ENCODE data around the gene ATOH8.

ATOH8 gene

DNA sequence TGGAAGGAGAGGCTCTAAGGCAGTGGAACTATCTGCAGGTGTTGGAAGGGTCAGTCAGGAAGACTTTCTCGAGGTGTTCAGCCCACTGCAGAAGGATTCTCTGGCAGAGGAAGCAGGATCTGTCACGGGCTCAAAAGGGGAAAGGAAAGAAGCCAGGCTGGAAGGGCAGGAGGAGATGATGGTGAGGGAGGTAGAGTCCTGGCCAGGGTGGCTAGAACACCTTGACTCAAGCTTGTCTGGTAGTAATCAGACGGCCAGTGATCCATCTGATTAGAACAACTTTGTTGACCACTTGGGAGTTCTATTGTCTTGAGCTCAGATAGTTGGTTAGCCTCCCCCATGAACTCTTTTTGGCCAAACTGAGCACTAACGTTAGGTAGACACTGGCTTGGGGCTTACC, 9.7 kb upstream of the ATOH8 start:
- no peak overlapping the region for H3K27ac Mint-ChIP-seq (ENCODE audit: low read depth)
- ATAC-seq (replicated peaks; ENCODE audit: extremely low read depth, poor library complexity, severe bottlenecking) = no peak

DNA sequence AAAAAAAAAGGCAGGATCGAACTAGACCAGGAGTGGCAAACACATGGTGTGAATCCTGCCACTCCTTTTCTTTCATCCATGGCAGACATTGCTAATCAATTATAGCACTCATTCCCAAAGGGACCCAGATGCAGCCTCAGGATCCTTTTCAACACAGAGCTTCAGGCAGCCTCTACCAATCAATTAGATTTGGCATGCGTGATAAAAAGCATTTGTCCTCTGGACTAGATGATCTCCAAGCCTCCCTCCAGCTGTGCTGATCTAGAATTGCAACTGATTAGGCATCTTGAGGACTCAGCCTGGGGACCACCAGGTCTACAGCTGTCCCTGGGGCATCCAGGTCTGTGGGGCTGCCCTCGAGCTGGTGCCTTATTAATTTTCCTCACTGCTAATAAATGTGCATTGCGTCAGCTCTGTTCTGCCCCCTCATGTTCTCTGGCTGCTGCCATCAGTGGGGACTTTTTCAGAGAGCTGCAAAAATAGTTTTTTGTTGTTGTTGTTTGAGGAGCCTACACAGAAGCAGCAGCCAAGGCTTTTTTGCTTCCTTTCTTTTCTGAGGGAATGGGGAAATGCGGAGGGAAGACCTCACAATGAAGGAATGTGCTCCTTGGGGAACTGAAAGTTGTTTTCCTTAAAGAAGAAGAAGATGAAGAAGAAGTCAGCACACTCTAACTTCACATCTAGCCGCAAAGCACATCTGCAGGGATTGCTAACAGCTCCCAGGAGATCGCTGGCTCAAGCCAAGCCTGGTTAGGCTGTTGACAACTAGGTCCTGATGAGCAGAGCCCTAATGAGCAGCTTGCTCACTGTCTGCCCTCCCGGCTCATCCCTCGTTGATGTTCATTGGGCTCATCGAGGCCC, 8.8 kb upstream of the ATOH8 start:
- ATAC-seq (replicated peaks; ENCODE audit: extremely low read depth, poor library complexity, severe bottlenecking) (no peak), DNase-seq (ENCODE audit: low spot score in 2 of 2) (no peak)
- no peak overlapping the region for H3K4me3 Mint-ChIP-seq
- H3K36me3 Mint-ChIP-seq (ENCODE audit: insufficient read depth) = no peaks in the 10 kb centered on the region
- H3K27ac Mint-ChIP-seq (ENCODE audit: low read depth) = no peak overlapping the region
- peaks cover 5% of the 10 kb centered on the region for H3K4me1 Mint-ChIP-seq
- peaks cover 98% of the 10 kb centered on the region for H3K27me3 Mint-ChIP-seq
- no peaks in the 10 kb centered on the region for H3K9me3 Mint-ChIP-seq

More for the DNA sequence above, 9.7 kb upstream of the ATOH8 start:
- peaks cover 98% of the 10 kb centered on the region for H3K27me3 Mint-ChIP-seq
- DNase-seq (ENCODE audit: low spot score in 2 of 2) = no peak
- H3K4me1 Mint-ChIP-seq = peaks cover 5% of the 10 kb centered on the region
- no peak overlapping the region for H3K4me3 Mint-ChIP-seq
- no peaks in the 10 kb centered on the region for H3K36me3 Mint-ChIP-seq (ENCODE audit: insufficient read depth)
- H3K9me3 Mint-ChIP-seq = no peaks in the 10 kb centered on the region

DNA sequence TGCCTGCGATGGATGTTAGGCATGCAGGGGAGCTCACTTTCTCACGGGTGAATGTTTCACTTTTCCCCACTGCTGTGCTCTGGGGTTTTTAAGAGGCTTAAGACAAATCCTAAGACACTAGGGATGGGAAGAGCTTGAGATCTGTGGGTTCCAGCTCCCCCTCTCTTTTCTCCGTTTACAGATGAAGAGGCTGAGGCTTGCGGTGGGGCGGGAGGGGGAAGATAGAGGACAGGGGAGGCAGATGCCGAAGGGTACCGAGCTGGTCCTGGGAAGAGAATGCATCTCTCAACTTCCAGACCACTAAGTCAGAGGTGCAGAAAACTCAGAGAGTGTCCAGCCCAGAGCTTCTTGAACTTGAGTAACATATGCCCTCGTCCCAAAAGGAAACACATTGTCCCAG, 8.2 kb upstream of the ATOH8 start:
- peaks cover 98% of the 10 kb centered on the region for H3K27me3 Mint-ChIP-seq
- no peaks in the 10 kb centered on the region for H3K9me3 Mint-ChIP-seq
- H3K4me1 Mint-ChIP-seq = peaks cover 9% of the 10 kb centered on the region
- ATAC-seq (replicated peaks; ENCODE audit: extremely low read depth, poor library complexity, severe bottlenecking) (no peak), DNase-seq (ENCODE audit: low spot score in 2 of 2) (no peak)
- no peaks in the 10 kb centered on the region for H3K36me3 Mint-ChIP-seq (ENCODE audit: insufficient read depth)
- H3K27ac Mint-ChIP-seq (ENCODE audit: low read depth) = no peak overlapping the region
- no peak overlapping the region for H3K4me3 Mint-ChIP-seq

DNA sequence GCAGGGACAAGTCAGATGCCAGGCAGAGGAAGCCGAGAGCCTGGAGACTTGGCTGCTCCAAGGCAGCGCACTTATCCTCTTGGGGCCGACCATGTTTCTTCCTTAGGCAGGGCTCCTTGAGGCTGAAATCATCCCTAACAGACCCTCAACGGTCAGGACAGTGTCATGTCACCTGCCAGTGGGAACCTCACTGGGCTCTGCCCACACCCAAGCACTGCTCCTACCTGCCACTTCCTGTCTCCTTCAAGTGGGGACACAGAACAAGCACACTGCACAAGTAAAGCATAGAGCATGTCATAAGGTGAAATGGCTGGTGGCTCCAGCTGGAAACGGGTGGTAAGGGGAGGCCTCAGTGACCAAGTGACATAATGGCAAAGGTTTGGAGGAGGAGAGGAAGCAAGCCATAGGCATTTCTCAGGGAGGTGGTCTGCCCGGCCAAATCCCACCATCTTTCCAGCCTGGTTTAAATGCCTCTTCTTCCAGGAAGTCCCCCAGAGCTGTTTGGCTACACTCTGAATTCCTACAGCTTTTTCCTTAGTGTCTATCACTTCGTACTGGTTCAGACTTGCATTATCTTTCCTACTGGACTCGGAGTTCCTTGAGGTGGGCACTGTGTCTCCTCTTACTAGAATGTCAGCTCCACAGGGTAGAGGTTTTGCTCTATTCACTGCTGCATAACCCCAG, 7.3 kb upstream of the ATOH8 start:
- H3K27me3 Mint-ChIP-seq = peaks cover 98% of the 10 kb centered on the region
- H3K4me1 Mint-ChIP-seq = peaks cover 11% of the 10 kb centered on the region
- H3K36me3 Mint-ChIP-seq (ENCODE audit: insufficient read depth) = no peaks in the 10 kb centered on the region
- no peak overlapping the region for H3K4me3 Mint-ChIP-seq
- H3K9me3 Mint-ChIP-seq = no peaks in the 10 kb centered on the region
- ATAC-seq (replicated peaks; ENCODE audit: extremely low read depth, poor library complexity, severe bottlenecking) = no peak
- no peak overlapping the region for H3K27ac Mint-ChIP-seq (ENCODE audit: low read depth)
- DNase-seq (ENCODE audit: low spot score in 2 of 2) = no peak

DNA sequence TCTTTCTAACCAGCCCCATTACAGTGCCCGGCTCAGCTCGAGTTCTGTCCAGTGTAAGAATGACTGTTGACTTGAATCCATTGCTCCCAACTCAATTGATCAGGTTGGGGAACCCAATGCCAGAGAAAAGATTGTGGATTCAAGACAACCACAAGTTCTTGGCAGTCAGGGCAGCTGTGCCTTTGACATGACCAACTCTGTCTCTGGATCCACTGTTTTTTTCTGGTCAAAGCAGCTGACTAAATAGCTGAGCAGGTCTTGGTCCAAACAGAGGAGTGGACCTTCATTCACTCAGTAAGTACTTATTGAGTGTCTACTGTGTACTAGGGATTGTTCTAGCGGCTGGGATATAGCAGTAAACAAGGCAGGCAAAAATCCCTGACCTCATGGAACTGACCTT, 6.3 kb upstream of the ATOH8 start:
- H3K9me3 Mint-ChIP-seq = no peaks in the 10 kb centered on the region
- H3K27me3 Mint-ChIP-seq = peaks cover 98% of the 10 kb centered on the region
- H3K27ac Mint-ChIP-seq (ENCODE audit: low read depth) = no peak overlapping the region
- no peak for ATAC-seq (replicated peaks; ENCODE audit: extremely low read depth, poor library complexity, severe bottlenecking)
- no peak overlapping the region for H3K4me3 Mint-ChIP-seq
- no peak for DNase-seq (ENCODE audit: low spot score in 2 of 2)
- peaks cover 6% of the 10 kb centered on the region for H3K4me1 Mint-ChIP-seq
- H3K36me3 Mint-ChIP-seq (ENCODE audit: insufficient read depth) = no peaks in the 10 kb centered on the region

DNA sequence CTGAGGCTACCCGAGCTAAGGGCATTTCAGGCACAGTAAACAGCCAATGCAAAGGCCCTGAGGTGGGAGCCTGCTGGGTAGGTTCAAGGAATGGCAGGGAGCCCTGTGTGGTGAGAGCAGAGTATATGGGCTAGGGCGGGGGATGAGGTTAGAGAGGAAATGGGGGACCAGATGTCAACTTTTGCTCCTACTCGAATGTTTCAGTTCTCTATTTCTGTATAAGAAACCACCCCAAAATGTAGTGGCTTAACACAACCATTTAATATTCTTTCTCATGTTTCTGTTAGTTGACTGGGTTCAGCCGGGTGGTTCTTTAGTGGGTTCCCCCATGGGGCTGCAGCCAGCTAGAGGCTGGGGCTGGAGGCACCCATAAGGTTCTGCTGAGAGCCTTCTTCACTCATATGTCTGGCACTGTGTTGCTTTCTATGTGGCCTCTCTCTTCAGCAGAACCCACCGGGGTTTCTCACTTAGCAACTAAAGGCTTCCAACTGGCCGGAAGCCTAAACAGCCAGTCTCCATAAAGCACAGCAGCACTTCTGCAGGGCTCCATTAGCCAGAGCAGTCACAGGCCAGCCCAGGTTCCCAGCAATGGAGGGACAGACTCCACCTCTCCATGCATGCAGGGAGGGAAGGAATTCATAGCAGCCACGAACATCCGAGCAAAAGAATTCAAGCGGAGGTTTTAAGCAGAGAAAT, 5.6 kb upstream of the ATOH8 start:
- ATAC-seq (replicated peaks; ENCODE audit: extremely low read depth, poor library complexity, severe bottlenecking) (no peak), DNase-seq (ENCODE audit: low spot score in 2 of 2) (no peak)
- peaks cover 6% of the 10 kb centered on the region for H3K4me1 Mint-ChIP-seq
- H3K27ac Mint-ChIP-seq (ENCODE audit: low read depth) = no peak overlapping the region
- no peaks in the 10 kb centered on the region for H3K9me3 Mint-ChIP-seq
- no peaks in the 10 kb centered on the region for H3K36me3 Mint-ChIP-seq (ENCODE audit: insufficient read depth)
- no peak overlapping the region for H3K4me3 Mint-ChIP-seq
- peaks cover 98% of the 10 kb centered on the region for H3K27me3 Mint-ChIP-seq

DNA sequence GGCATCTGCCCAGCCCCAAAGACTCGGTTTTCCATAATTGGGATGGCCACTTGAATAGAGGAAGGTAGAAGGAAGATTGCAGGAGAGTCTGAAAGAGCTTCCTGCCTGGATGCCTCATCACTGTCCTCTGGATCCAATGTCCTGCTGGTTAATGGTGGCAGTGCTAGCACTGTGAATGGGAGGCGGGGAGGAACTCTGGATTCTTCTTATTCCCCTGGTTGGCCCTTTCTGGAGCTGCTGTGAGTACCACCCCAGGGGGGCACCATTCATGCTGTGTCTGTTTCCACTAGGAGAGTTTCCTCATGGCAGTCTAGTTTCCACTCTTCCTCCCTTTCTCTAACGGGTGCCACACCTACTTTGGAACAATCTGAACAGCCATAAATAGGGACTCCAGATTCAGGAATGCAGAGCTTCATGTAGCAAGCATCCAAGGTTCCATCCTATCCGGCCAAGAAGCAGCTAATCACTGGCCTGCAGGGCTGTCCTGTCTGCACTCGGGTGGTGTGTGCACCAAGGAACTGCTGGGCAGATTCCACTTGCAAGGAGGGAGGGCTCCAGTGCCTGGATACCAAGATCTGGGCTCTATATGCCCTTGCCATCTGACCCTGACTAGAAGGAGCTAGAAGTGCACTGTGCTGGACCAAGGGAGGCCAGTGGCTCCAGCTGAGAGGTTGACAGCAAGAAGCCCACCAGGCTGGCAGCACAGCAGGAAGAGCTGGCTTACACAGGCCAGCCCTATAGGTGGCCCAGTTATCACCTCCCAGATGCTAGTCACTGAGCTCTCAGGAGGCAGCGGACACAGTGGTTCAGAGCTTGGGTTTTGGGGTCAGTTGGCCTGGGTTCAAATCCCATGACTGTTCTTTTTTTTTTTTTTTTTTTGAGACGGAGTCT, 4.6 kb upstream of the ATOH8 start:
- Mint-ChIP-seq H3K4me1 (peaks cover 6% of the 10 kb centered on the region), H3K4me3 (no peak overlapping the region), H3K27ac (ENCODE audit: low read depth) (no peak overlapping the region), H3K27me3 (peaks cover 90% of the 10 kb centered on the region), H3K36me3 (ENCODE audit: insufficient read depth) (no peaks in the 10 kb centered on the region), H3K9me3 (no peaks in the 10 kb centered on the region)
- DNase-seq (ENCODE audit: low spot score in 2 of 2) (no peak), ATAC-seq (replicated peaks; ENCODE audit: extremely low read depth, poor library complexity, severe bottlenecking) (no peak)

DNA sequence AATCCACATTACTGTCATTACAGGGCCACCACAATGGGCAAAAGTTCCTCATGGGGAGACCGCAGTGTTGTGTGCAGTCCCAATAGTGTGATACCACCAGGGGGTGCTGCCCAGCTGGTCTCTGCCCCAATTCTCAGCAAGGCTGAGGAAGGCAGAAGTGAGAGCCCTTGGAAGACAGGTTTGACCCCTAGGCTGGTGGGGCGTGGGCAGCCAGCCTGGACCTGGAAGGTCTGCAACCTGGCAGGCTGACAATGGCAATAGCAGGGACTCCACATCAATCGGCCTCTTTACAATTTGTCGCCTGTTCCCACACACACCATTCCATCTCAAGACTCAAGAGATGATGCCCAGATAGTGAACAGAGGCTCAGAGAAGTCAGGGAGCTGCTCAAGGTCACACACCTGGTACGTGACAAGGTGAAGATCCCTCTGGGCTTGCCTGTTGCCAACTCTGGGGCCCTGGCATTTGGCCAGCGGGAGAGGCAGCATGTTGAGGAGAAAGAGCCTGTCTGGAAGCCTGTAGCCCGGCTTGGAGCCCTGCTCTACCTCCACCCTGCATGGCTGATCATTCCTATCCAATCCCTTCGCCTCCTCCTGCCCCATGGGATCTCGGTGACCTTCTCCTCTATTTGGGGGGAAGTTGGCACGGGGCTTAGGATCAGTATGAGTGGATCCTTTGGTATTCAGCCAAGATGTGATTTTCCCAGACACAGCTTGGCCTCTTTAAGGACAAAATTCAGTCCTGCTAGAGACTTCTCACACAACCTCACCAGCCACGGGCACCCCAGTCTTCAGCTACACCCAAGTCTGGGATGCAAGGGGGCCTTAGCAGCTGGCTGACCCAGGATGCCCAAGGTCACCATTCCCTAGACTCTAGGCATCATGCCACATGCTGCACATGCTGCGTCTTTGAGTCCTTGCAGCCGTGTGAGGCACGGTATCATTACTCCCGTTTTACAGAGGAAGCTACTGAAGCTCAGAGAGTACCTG, 2.9 kb upstream of the ATOH8 start:
- DNase-seq (ENCODE audit: low spot score in 2 of 2) (peak; percentile 21 to 40), ATAC-seq (replicated peaks; ENCODE audit: extremely low read depth, poor library complexity, severe bottlenecking) (peak; percentile 55)
- Mint-ChIP-seq H3K27ac (ENCODE audit: low read depth) (no peak overlapping the region), H3K36me3 (ENCODE audit: insufficient read depth) (peaks cover 2% of the 10 kb centered on the region), H3K4me3 (no peak overlapping the region), H3K9me3 (no peaks in the 10 kb centered on the region), H3K27me3 (peaks cover 91% of the 10 kb centered on the region), H3K4me1 (peaks cover 19% of the 10 kb centered on the region)

DNA sequence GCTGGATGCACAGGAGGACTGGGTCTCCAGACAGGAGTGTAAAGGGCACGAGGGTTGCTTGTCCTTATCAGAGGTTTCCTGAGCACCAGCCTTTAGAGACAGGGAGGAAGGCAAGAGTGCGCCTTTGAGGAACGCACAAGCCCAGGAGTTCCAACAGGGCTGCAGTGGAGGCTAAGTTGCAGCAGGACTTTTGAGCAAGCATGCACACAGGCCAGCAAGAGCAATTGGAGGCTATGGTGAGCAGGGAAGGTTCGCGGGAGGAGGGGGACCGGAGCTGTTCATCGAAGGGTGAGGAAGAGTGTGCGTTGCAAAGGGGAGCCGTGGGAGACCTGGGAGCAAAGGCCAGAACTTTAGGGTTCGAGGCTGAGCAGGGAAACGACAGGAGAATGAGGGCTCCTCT, 2.2 kb upstream of the ATOH8 start:
- Mint-ChIP-seq H3K27ac (ENCODE audit: low read depth) (no peak overlapping the region), H3K36me3 (ENCODE audit: insufficient read depth) (peaks cover 2% of the 10 kb centered on the region), H3K4me3 (no peak overlapping the region), H3K27me3 (peaks cover 91% of the 10 kb centered on the region), H3K4me1 (peaks cover 19% of the 10 kb centered on the region), H3K9me3 (no peaks in the 10 kb centered on the region)
- no peak for ATAC-seq (replicated peaks; ENCODE audit: extremely low read depth, poor library complexity, severe bottlenecking)
- no peak for DNase-seq (ENCODE audit: low spot score in 2 of 2)

DNA sequence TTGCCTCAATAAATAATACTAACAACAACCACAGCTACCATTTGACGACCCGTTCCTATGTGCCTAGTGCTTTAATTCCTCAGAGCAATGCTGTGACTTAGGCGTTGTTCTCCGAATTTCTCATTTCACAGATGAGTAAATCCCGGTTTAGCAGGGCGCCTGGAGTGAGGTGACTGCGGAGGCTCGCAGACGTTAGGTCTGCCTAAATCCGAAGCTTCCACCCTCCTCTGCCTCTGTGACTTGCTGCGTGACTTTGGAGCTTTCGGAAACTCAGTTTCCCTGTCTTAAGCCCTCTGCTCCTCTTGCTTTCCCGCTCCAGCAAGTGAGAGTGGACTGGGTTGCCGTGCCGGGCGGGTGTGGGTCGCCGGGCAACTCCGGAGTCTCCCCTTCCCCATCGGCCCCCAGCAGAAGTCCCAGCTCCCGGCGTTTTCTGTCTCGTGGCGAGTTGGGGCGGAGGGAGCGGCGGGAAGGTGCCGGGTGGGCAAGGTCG, 711 bp upstream of the ATOH8 start:
- no peak for DNase-seq (ENCODE audit: low spot score in 2 of 2)
- Mint-ChIP-seq H3K9me3 (no peaks in the 10 kb centered on the region), H3K4me3 (peak overlapping the region; percentile 66), H3K27ac (ENCODE audit: low read depth) (no peak overlapping the region), H3K27me3 (peaks cover 91% of the 10 kb centered on the region), H3K4me1 (peaks cover 19% of the 10 kb centered on the region), H3K36me3 (ENCODE audit: insufficient read depth) (peaks cover 2% of the 10 kb centered on the region)
- no peak for ATAC-seq (replicated peaks; ENCODE audit: extremely low read depth, poor library complexity, severe bottlenecking)
